Caco-2 (cell line): ENCODE results near the gene ADARB2. TPM values are rescaled to one million over a fixed set of nuclear protein-coding genes. Genes with fewer than 3 reads are reported as not detected.

Experiments
- BruUV-seq: library from RNA; stranded (reverse); fragments of 400-500 nt; replicated peaks from 2 replicates; lab custom pipeline; 2021; lab: Mats Ljungman, UMichigan
- CTCF ChIA-PET: fragments of 300-600 bp; sonication (Branson Sonifier 250); formaldehyde crosslinking; loops from one replicate; lab custom pipeline; 2022; ENCODE audit warnings: antibody characterized with exemption; lab: Charles Lee
- POLR2A ChIA-PET: fragments of 300-600 bp; sonication (Branson Sonifier 250); formaldehyde crosslinking; loops from one replicate; lab custom pipeline; 2022; ENCODE audit warnings: antibody characterized with exemption; lab: Charles Lee
- DNase-seq, 2 experiments: peaks; one replicate each; pipeline versions ENCODE4 v3.0.0 to v3.0.0-alpha.2; 2020 to 2022
- H3K27me3 ChIP-seq: replicated peaks from 2 replicates; pipeline ENCODE4 v1.6.0; 2011; ENCODE audit warnings: low read length; ENCODE audit not compliant: control insufficient read depth, insufficient read depth
- H3K36me3 ChIP-seq: 2 replicates; pipeline ENCODE4 v1.5.1; 2011; ENCODE audit warnings: low read length; ENCODE audit not compliant: control insufficient read depth, insufficient read depth
- H3K4me1 ChIP-seq: fragments of 250-450 bp; sonication (Bioruptor Pico); 2 replicates; pipeline ENCODE4 v1.5.1; 2020; ENCODE audit warnings: mild to moderate bottlenecking
- H3K4me3 ChIP-seq: 2 replicates; pipeline ENCODE4 v1.5.1; 2011; ENCODE audit warnings: low read depth, mild to moderate bottlenecking, control low read depth, low read length
- H3K9me3 ChIP-seq: fragments of 250-450 bp; sonication (Bioruptor Pico); 2 replicates; pipeline ENCODE4 v1.5.1; 2020; ENCODE audit warnings: mild to moderate bottlenecking, moderate library complexity
- H3K27ac Mint-ChIP-seq: one replicate; pipeline ENCODE4 v1.8.0; 2022; ENCODE audit warnings: mixed read lengths; ENCODE audit not compliant: unreplicated experiment
- H3K27me3 Mint-ChIP-seq: one replicate; pipeline ENCODE4 v1.8.0; 2022; ENCODE audit warnings: mixed read lengths; ENCODE audit not compliant: insufficient read depth, unreplicated experiment
- H3K36me3 Mint-ChIP-seq: one replicate; pipeline ENCODE4 v1.8.0; 2022; ENCODE audit warnings: mild to moderate bottlenecking, mixed read lengths; ENCODE audit not compliant: insufficient read depth, unreplicated experiment
- H3K4me1 Mint-ChIP-seq: one replicate; pipeline ENCODE4 v1.8.0; 2022; ENCODE audit warnings: low read depth, mixed read lengths; ENCODE audit not compliant: unreplicated experiment
- H3K4me3 Mint-ChIP-seq: one replicate; pipeline ENCODE4 v1.8.0; 2022; ENCODE audit warnings: mild to moderate bottlenecking, moderate library complexity, mixed read lengths; ENCODE audit not compliant: unreplicated experiment
- H3K9me3 Mint-ChIP-seq: one replicate; pipeline ENCODE4 v1.8.0; 2022; ENCODE audit warnings: mixed read lengths; ENCODE audit not compliant: unreplicated experiment
- intact Hi-C: fragments of 100-400 bp; cut with micrococcal nuclease; formaldehyde crosslinking; loops from one replicate; pipeline ENCODE4 v1.10.0; 2022; ENCODE audit not compliant: unreplicated experiment
- total RNA-seq: library from RNA; stranded (reverse); gene quantifications from 2 replicates; pipeline ENCODE4 v1.2.3, GENCODE V29; 2022
- TF ChIP-seq, protein P1 (sequence below), 2 experiments: fragments of 200-600 bp in 1 of 2; IDR thresholded peaks; 1 replicate in 1 of 2; 2 replicates in 1 of 2; pipeline versions ENCODE4 v1.5.1 to v1.8.0; 2011 to 2022; ENCODE audit warnings: antibody characterized with exemption in 1 of 2, control low read depth in 1 of 2, inconsistent platforms in 1 of 2, low read depth in 1 of 2, low read length in 1 of 2, mild to moderate bottlenecking in 1 of 2, moderate library complexity in 1 of 2; ENCODE audit not compliant: insufficient read depth in 1 of 2, severe bottlenecking in 1 of 2, unreplicated experiment in 1 of 2

The ADARB2 gene
- total RNA-seq, 1 experiment from 2014 or later, result 0.27 TPM

- Mint-ChIP-seq H3K27me3 (peaks cover 18% of the 10 kb centered on the region), H3K4me3 (no peak overlapping the region), H3K4me1 (no peaks in the 10 kb centered on the region), H3K27ac (no peak overlapping the region), H3K9me3 (peaks cover 15% of the 10 kb centered on the region), H3K36me3 (no peaks in the 10 kb centered on the region)
- no TSS peak for BruUV-seq
- Histone ChIP-seq H3K36me3 (no peaks in the 10 kb centered on the region), H3K27me3 (no peaks in the 10 kb centered on the region), H3K4me3 (no peak overlapping the region), H3K4me1 (no peaks in the 10 kb centered on the region), H3K9me3 (peaks cover 13% of the 10 kb centered on the region; the same call in 1 of the 2 replicates)
- TF ChIP-seq, protein P1, sequence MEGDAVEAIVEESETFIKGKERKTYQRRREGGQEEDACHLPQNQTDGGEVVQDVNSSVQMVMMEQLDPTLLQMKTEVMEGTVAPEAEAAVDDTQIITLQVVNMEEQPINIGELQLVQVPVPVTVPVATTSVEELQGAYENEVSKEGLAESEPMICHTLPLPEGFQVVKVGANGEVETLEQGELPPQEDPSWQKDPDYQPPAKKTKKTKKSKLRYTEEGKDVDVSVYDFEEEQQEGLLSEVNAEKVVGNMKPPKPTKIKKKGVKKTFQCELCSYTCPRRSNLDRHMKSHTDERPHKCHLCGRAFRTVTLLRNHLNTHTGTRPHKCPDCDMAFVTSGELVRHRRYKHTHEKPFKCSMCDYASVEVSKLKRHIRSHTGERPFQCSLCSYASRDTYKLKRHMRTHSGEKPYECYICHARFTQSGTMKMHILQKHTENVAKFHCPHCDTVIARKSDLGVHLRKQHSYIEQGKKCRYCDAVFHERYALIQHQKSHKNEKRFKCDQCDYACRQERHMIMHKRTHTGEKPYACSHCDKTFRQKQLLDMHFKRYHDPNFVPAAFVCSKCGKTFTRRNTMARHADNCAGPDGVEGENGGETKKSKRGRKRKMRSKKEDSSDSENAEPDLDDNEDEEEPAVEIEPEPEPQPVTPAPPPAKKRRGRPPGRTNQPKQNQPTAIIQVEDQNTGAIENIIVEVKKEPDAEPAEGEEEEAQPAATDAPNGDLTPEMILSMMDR (IDR thresholded peaks at IDR 0.05; ENCODE audit: insufficient read depth in 1 of 2, low read depth in 1 of 2, low read length in 1 of 2, severe bottlenecking in 1 of 2, unreplicated experiment in 1 of 2), result no peak
- intact Hi-C loops, result no loop called here
- ChIA-PET POLR2A (no interaction called here), CTCF (no interaction called here)
- no peak for DNase-seq
Observed at GRCh38 chr10:1709161-1709560, 28.2 kb downstream of the ADARB2 start.

DNA sequence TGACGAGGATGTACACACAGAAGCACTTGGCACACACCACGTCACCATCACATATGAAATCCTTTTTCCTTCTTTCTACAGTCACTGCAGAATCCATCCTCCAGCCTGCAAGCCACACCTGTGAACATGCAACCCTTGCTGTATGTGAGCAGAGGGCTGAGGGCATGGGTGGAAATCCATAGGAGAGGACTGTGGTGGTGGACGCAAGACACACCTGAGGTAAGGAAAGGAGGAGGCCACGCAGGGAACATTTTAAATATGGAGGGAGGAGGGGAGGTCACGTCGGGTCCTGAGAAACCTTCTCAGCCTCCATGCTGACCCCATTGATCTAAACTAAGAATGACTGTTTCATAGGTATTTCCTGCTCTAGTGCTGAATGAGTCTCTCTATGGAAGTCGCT lies 28.6 kb downstream of the ADARB2 start:
- Histone ChIP-seq H3K4me1 (no peaks in the 10 kb centered on the region), H3K4me3 (no peak overlapping the region), H3K36me3 (no peaks in the 10 kb centered on the region), H3K27me3 (no peaks in the 10 kb centered on the region), H3K9me3 (peaks cover 17% of the 10 kb centered on the region; the same call in 1 of the 2 replicates)
- TF ChIP-seq, protein P1 (IDR thresholded peaks at IDR 0.05; ENCODE audit: insufficient read depth in 1 of 2, low read depth in 1 of 2, low read length in 1 of 2, severe bottlenecking in 1 of 2, unreplicated experiment in 1 of 2), result no peak
- Mint-ChIP-seq H3K27ac (no peak overlapping the region), H3K27me3 (peaks cover 14% of the 10 kb centered on the region), H3K9me3 (peaks cover 16% of the 10 kb centered on the region), H3K4me3 (no peak overlapping the region), H3K36me3 (no peaks in the 10 kb centered on the region), H3K4me1 (no peaks in the 10 kb centered on the region)
- ChIA-PET CTCF (no interaction called here), POLR2A (no interaction called here)
- intact Hi-C loops, result no loop called here
- no TSS peak for BruUV-seq
- DNase-seq, result no peak

DNA sequence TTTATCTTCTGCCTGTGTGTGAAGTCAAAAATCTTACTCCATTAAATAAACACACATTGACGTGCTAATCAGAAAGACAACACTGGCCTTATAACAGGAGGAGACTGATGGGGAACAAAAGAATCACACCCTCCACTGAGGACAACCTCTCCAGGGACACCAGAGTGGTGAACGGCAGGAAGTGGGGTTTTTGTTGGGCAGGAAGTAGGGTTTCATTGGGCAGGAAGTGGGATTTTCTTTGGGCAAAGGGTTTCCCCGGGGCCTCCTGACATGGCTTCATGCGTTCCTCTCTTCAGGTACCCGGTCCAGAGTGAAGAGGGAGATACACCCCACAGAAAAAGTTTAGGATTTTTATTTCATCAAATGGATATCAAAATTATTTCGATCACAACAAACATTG lies 30.6 kb downstream of the ADARB2 start:
- Histone ChIP-seq H3K27me3 (no peaks in the 10 kb centered on the region), H3K36me3 (no peaks in the 10 kb centered on the region), H3K9me3 (peaks cover 23% of the 10 kb centered on the region), H3K4me3 (no peak overlapping the region), H3K4me1 (no peaks in the 10 kb centered on the region)
- POLR2A ChIA-PET, result no interaction called here
- Mint-ChIP-seq H3K9me3 (peaks cover 36% of the 10 kb centered on the region), H3K36me3 (no peaks in the 10 kb centered on the region), H3K4me3 (no peak overlapping the region), H3K4me1 (no peaks in the 10 kb centered on the region), H3K27ac (no peak overlapping the region), H3K27me3 (peaks cover 8% of the 10 kb centered on the region)
- BruUV-seq, result no TSS peak
- no peak for DNase-seq
- TF ChIP-seq, protein P1 (IDR thresholded peaks at IDR 0.05; ENCODE audit: insufficient read depth in 1 of 2, low read depth in 1 of 2, low read length in 1 of 2, severe bottlenecking in 1 of 2, unreplicated experiment in 1 of 2), result no peak
- CTCF ChIA-PET, result no interaction called here
- intact Hi-C loops, result no loop called here
